HCT116 (cell line): ENCODE data around the gene CHD9NB. TPM values are rescaled to one million over a fixed set of nuclear protein-coding genes. Genes with fewer than 3 reads are reported as not detected.
A peak's percentile ranks its signal among the peaks of the same experiment; 100 is the strongest.

Experiments used
- ATAC-seq: fragments of 200-7000 bp; cut with Tn5 transposase; 2 replicates; pipeline ENCODE4 v1.9.1; 2020; ENCODE audit warnings: mild to moderate bottlenecking, moderate library complexity
- BruUV-seq: library from RNA; stranded (reverse); fragments of 400-500 nt; replicated peaks from 2 replicates; lab custom pipeline; 2021; lab: Mats Ljungman, UMichigan
- CTCF ChIA-PET: fragments of 300-600 bp; sonication (Branson Sonifier 250); formaldehyde crosslinking; loops from one replicate; lab custom pipeline; 2021; ENCODE audit warnings: antibody characterized with exemption; lab: Charles Lee
- POLR2A ChIA-PET: fragments of 300-600, 350-600 bp; sonication (Branson Sonifier 250); formaldehyde crosslinking; loops from one replicate; lab custom pipeline; 2021; ENCODE audit warnings: antibody characterized with exemption; lab: Charles Lee
- RAD21 ChIA-PET, 2 experiments: fragments of 300-600 bp; sonication (Branson Sonifier 250); formaldehyde crosslinking; loops; one replicate each; lab custom pipeline; 2023; ENCODE audit warnings: low total read pairs in 2 of 2; ENCODE audit not compliant: uncharacterized antibody in 2 of 2, unreplicated experiment in 2 of 2, low non-redundant PET in 1 of 2; lab: Charles Lee
- DNase-seq: peaks from one replicate; pipeline ENCODE4 v3.0.0-alpha.2; 2010; ENCODE audit warnings: low read depth, low spot score
- H2AFZ ChIP-seq: fragments of 200-600 bp; shearing (Covaris generic), sonication (generic); 2 replicates; pipeline ENCODE4 v1.6.1; 2017; ENCODE audit warnings: low read depth, mixed run types, mixed read lengths, antibody characterized with exemption, low read length; ENCODE audit not compliant: poor library complexity, severe bottlenecking
- H3K27ac ChIP-seq: 2 replicates; pipeline ENCODE4 v1.5.1; 2012; ENCODE audit warnings: low read depth, low read length
- H3K27me3 ChIP-seq: fragments of 200-600 bp; sonication (generic); 2 replicates; pipeline ENCODE4 v1.6.1; 2016; ENCODE audit warnings: mixed run types, low read length, mixed read lengths; ENCODE audit not compliant: insufficient read depth
- H3K36me3 ChIP-seq, 2 experiments: fragments of 200-500 bp in 1 of 2; fragments of 200-600 bp in 1 of 2; sonication (Bioruptor generic) in 1 of 2; sonication (generic) in 1 of 2; 2 replicates each; pipeline versions ENCODE4 v1.5.1 to v1.6.1; 2014 to 2016; ENCODE audit warnings: low read length in 2 of 2, inconsistent platforms in 1 of 2, mixed read lengths in 1 of 2, mixed run types in 1 of 2; ENCODE audit not compliant: insufficient read depth in 2 of 2, control insufficient read depth in 1 of 2
- H3K4me1 ChIP-seq, 2 experiments: fragments of 200-600 bp in 1 of 2; sonication (generic) in 1 of 2; 2 replicates each; pipeline versions ENCODE4 v1.5.1 to v1.6.1; 2012 to 2017; ENCODE audit warnings: low read length in 2 of 2, inconsistent platforms in 1 of 2, mild to moderate bottlenecking in 1 of 2, mixed read lengths in 1 of 2, mixed run types in 1 of 2, moderate library complexity in 1 of 2; ENCODE audit not compliant: insufficient read depth in 2 of 2, control insufficient read depth in 1 of 2
- H3K4me2 ChIP-seq: fragments of 200-600 bp; sonication (generic); 2 replicates; pipeline ENCODE4 v1.6.1; 2017; ENCODE audit warnings: mixed run types, low read length, mixed read lengths
- H3K4me3 ChIP-seq, 2 experiments: fragments of 200-600 bp in 1 of 2; sonication (generic) in 1 of 2; replicated peaks in 1 of 2; 2 replicates each; pipeline ENCODE4 v1.5.1; 2011 to 2016; ENCODE audit warnings: low read length in 2 of 2, control low read depth in 1 of 2, low read depth in 1 of 2, mild to moderate bottlenecking in 1 of 2, mixed read lengths in 1 of 2, mixed run types in 1 of 2
- H3K79me2 ChIP-seq: fragments of 200-600 bp; sonication (generic); 2 replicates; pipeline ENCODE4 v1.6.1; 2017; ENCODE audit warnings: mild to moderate bottlenecking, mixed run types, low read length, moderate library complexity, mixed read lengths; ENCODE audit not compliant: insufficient read depth
- H3K9ac ChIP-seq: fragments of 200-600 bp; sonication (generic); 2 replicates; pipeline ENCODE4 v1.6.1; 2016; ENCODE audit warnings: low read length, mixed read lengths
- H3K9me2 ChIP-seq: fragments of 200-600 bp; sonication (generic), shearing (Covaris generic); 2 replicates; pipeline ENCODE4 v1.6.1; 2017; ENCODE audit warnings: mixed run types, mild to moderate bottlenecking, moderate library complexity; ENCODE audit not compliant: insufficient read depth
- H3K9me3 ChIP-seq, 2 experiments: fragments of 200-500 bp in 1 of 2; fragments of 200-600 bp in 1 of 2; sonication (Bioruptor generic) in 1 of 2; sonication (generic) in 1 of 2; 2 replicates each; pipeline ENCODE4 v1.6.1; 2014 to 2017; ENCODE audit warnings: low read length in 2 of 2, mixed read lengths in 2 of 2, inconsistent platforms in 1 of 2, low read depth in 1 of 2, mild to moderate bottlenecking in 1 of 2, mixed run types in 1 of 2, moderate library complexity in 1 of 2; ENCODE audit not compliant: control insufficient read depth in 1 of 2, insufficient read depth in 1 of 2
- H4K20me1 ChIP-seq: fragments of 200-600 bp; sonication (generic), shearing (Covaris generic); 2 replicates; pipeline ENCODE4 v1.6.1; 2017; ENCODE audit warnings: mixed run types, mild to moderate bottlenecking, moderate library complexity; ENCODE audit not compliant: insufficient read depth
- CBX3 ChIP-seq: IDR thresholded peaks from 2 replicates; pipeline ENCODE4 v1.6.1; 2012; ENCODE audit warnings: low read depth
- CEBPB ChIP-seq: IDR thresholded peaks from 2 replicates; pipeline ENCODE4 v1.6.1; 2012; ENCODE audit warnings: low read depth
- EGR1 ChIP-seq: IDR thresholded peaks from 2 replicates; pipeline ENCODE4 v1.6.1; 2012; ENCODE audit warnings: low read depth
- ELF1 ChIP-seq: IDR thresholded peaks from 2 replicates; pipeline ENCODE4 v1.6.1; 2012; ENCODE audit warnings: low read depth, borderline replicate concordance
- FOSL1 ChIP-seq: IDR thresholded peaks from 2 replicates; pipeline ENCODE4 v1.6.1; 2012; ENCODE audit warnings: low read depth
- JUND ChIP-seq: IDR thresholded peaks from 2 replicates; pipeline ENCODE4 v1.6.1; 2012
- POLR2A ChIP-seq: IDR thresholded peaks from 2 replicates; pipeline ENCODE4 v1.7.0; 2011; ENCODE audit warnings: borderline replicate concordance; ENCODE audit not compliant: insufficient read depth, insufficient read length; ENCODE audit errors: extremely low read depth
- POLR2AphosphoS5 ChIP-seq: IDR thresholded peaks from 2 replicates; pipeline ENCODE4 v1.6.1; 2011; ENCODE audit warnings: mild to moderate bottlenecking, low read depth, low read length, moderate library complexity
- RAD21 ChIP-seq: IDR thresholded peaks from 2 replicates; pipeline ENCODE4 v1.6.1; 2012; ENCODE audit warnings: low read depth, mild to moderate bottlenecking
- SRF ChIP-seq: IDR thresholded peaks from 2 replicates; pipeline ENCODE4 v1.6.1; 2012; ENCODE audit warnings: low read depth
- TCF7L2 ChIP-seq: IDR thresholded peaks from 2 replicates; pipeline ENCODE4 v1.7.0; 2011; ENCODE audit warnings: borderline replicate concordance, inconsistent platforms; ENCODE audit not compliant: insufficient read depth, insufficient read length; ENCODE audit errors: extremely low read depth
- YY1 ChIP-seq: IDR thresholded peaks from 2 replicates; pipeline ENCODE4 v1.6.1; 2011; ENCODE audit warnings: low read length, low read depth, moderate library complexity, mild to moderate bottlenecking; ENCODE audit not compliant: insufficient replicate concordance; ENCODE audit errors: extremely low read depth
- intact Hi-C: fragments of 100-400 bp; cut with micrococcal nuclease; formaldehyde crosslinking; loops from 2 replicates; pipeline ENCODE4 v1.10.0; 2022
- total RNA-seq: library from RNA; stranded (reverse); gene quantifications from one replicate; pipeline ENCODE4 v1.2.1, GENCODE V29; 2021; ENCODE audit not compliant: unreplicated experiment
- TF ChIP-seq, protein P1 (sequence below): IDR thresholded peaks from 2 replicates; pipeline ENCODE4 v1.6.1; 2012
- TF ChIP-seq, protein P2 (sequence below): IDR thresholded peaks from 2 replicates; pipeline ENCODE4 v1.6.1; 2012; ENCODE audit warnings: low read depth
- TF ChIP-seq, protein P3 (sequence below), 3 experiments: fragments of 200-600 bp in 1 of 3; sonication (generic) in 1 of 3; IDR thresholded peaks in 2 of 3; conservative IDR thresholded peaks in 1 of 3; 2 replicates each; pipeline ENCODE4 v1.5.1; 2012 to 2017; ENCODE audit warnings: low read depth in 2 of 3, low read length in 2 of 3, antibody characterized with exemption in 1 of 3, borderline replicate concordance in 1 of 3, control low read depth in 1 of 3, mild to moderate bottlenecking in 1 of 3, mixed read lengths in 1 of 3, mixed run types in 1 of 3, moderate library complexity in 1 of 3; ENCODE audit not compliant: insufficient read depth in 1 of 3
- TF ChIP-seq, protein P4 (sequence below): IDR thresholded peaks from 2 replicates; pipeline ENCODE4 v1.6.1; 2012

The CHD9NB gene
- total RNA-seq, 1 experiment from 2014 or later, result 1.2 TPM

DNA sequence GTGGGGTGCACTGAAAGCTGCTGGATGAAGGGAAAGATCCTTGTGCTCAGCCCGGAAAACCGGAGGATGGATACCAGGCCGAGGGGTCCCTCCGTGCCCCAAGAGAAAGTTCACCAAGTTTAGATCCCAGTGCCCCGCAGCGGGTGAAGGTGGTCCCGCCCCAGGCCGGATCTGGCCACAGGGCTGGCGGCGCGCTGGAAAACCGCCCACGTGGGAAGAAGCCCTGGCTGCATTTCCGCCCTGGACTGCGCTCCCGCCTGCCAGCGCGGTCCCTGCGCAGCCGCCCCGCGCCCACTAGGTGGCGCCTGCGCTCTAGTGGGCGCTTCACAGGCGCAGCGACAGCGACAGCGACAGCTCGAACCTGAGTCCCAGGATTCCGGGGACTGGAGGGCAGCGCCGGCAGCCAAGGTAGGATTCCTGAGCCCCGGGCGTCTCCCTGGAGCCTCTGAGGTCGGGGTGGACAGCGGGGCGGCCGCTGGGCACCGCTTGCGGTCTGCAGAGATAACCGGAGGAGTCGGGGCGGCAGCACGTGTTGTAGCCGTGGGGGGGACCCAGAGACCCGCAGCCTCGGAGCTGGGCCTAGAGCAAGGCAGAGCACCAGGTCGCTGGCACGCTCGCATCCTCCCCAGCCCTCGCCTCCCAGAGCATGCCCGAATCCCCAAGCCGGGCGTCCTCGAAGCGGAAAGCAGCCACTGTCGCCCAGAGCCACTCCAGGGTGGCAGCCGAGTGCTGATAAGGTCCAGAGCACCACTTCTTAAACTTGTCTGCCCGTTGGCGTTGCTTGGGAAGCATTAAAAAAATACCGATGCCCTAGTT is 2.2 kb upstream of the CHD9NB start, which contains the start of gene CHD9 (continued):
- peak; percentile 48 for TF ChIP-seq YY1
- TF ChIP-seq CBX3, result no peak
- TF ChIP-seq RAD21, result peak; percentile 96
- TF ChIP-seq EGR1, result peak; percentile 76
- TF ChIP-seq, protein P1, sequence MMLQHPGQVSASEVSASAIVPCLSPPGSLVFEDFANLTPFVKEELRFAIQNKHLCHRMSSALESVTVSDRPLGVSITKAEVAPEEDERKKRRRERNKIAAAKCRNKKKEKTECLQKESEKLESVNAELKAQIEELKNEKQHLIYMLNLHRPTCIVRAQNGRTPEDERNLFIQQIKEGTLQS, result no peak

DNA sequence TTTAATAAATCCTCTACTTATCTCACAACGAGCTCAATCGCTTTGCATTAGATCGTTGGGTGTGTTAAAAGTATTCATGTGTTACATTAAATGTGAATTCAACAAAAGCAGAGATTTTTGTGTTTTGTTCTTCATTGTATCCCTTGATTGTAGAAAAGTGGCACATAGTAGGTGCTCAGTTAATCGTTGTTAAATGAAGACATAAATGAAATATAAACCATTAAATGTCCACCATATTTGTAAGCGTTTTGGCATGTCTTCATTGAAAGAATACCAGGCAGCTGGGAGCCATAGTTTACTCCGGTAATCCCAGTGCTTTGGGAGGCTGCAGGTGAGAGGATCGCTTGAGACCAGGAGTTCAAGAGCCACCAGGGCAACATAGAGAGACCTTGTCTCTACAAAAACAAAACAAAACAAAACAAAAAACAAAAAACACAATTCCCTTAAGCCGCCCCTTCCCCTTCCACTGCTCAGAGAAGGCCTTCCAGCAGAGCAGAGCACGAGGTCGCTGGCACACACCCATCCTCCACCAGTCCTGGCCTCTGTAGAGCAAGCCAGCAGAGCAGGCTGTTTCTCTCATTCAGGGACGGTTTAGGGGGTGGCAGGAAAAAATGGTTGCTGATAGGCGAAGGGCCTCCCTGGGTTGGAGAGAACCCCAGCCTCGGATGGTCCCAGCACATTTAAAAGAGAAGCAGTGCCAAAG is 1.4 kb upstream of the CHD9NB start:
- ATAC-seq (peak; percentile 21), DNase-seq (no peak)
- Histone ChIP-seq H3K27me3 (no peaks in the 10 kb centered on the region), H2AFZ (peak overlapping the region; percentile 6), H3K9me3 (no peaks in the 10 kb centered on the region), H3K79me2 (peaks cover 42% of the 10 kb centered on the region), H3K9ac (peak overlapping the region; percentile 83), H3K4me1 (peaks cover 13 to 45% of the 10 kb centered on the region in 2 experiments), H3K4me3 (peak overlapping the region; percentile 79 to 87), H3K27ac (peak overlapping the region; percentile 74), H3K9me2 (no peaks in the 10 kb centered on the region), H4K20me1 (no peaks in the 10 kb centered on the region), H3K36me3 (no peaks in the 10 kb centered on the region; a peak in 1 of 4 replicates), H3K4me2 (peak overlapping the region; percentile 97)
- intact Hi-C loops, result loop anchor here (2.0 to 5.0 kb wide), 5 partner anchors 45 to 448 kb away; partner anchors contain the start of gene AKTIP
- CTCF ChIA-PET, result interaction anchor here (0.7 to 2.9 kb wide), 10 partner anchors 11 to 456 kb away, joined by 3 to 24 read pairs (median 4); no protein-coding TSS in a partner anchor
- BruUV-seq, result TSS peak; percentile 39
- POLR2A ChIA-PET, result interaction anchor here (0.9 kb wide), 1 partner anchor 229 kb away, joined by 3 read pairs; no protein-coding TSS in a partner anchor
- RAD21 ChIA-PET, result interaction anchor here (1.0 to 1.2 kb wide), 3 partner anchors 153 to 229 kb away, joined by 3 to 6 read pairs (median 4); no protein-coding TSS in a partner anchor
- TF ChIP-seq CEBPB (no peak), JUND (no peak), RAD21 (no peak), SRF (no peak), POLR2AphosphoS5 (no peak), TCF7L2 (no peak), FOSL1 (no peak), POLR2A (no peak), ELF1 (no peak)
- TF ChIP-seq, protein P2, sequence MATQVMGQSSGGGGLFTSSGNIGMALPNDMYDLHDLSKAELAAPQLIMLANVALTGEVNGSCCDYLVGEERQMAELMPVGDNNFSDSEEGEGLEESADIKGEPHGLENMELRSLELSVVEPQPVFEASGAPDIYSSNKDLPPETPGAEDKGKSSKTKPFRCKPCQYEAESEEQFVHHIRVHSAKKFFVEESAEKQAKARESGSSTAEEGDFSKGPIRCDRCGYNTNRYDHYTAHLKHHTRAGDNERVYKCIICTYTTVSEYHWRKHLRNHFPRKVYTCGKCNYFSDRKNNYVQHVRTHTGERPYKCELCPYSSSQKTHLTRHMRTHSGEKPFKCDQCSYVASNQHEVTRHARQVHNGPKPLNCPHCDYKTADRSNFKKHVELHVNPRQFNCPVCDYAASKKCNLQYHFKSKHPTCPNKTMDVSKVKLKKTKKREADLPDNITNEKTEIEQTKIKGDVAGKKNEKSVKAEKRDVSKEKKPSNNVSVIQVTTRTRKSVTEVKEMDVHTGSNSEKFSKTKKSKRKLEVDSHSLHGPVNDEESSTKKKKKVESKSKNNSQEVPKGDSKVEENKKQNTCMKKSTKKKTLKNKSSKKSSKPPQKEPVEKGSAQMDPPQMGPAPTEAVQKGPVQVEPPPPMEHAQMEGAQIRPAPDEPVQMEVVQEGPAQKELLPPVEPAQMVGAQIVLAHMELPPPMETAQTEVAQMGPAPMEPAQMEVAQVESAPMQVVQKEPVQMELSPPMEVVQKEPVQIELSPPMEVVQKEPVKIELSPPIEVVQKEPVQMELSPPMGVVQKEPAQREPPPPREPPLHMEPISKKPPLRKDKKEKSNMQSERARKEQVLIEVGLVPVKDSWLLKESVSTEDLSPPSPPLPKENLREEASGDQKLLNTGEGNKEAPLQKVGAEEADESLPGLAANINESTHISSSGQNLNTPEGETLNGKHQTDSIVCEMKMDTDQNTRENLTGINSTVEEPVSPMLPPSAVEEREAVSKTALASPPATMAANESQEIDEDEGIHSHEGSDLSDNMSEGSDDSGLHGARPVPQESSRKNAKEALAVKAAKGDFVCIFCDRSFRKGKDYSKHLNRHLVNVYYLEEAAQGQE, result no peak
- TF ChIP-seq, protein P1, result no peak
- TF ChIP-seq, protein P3, sequence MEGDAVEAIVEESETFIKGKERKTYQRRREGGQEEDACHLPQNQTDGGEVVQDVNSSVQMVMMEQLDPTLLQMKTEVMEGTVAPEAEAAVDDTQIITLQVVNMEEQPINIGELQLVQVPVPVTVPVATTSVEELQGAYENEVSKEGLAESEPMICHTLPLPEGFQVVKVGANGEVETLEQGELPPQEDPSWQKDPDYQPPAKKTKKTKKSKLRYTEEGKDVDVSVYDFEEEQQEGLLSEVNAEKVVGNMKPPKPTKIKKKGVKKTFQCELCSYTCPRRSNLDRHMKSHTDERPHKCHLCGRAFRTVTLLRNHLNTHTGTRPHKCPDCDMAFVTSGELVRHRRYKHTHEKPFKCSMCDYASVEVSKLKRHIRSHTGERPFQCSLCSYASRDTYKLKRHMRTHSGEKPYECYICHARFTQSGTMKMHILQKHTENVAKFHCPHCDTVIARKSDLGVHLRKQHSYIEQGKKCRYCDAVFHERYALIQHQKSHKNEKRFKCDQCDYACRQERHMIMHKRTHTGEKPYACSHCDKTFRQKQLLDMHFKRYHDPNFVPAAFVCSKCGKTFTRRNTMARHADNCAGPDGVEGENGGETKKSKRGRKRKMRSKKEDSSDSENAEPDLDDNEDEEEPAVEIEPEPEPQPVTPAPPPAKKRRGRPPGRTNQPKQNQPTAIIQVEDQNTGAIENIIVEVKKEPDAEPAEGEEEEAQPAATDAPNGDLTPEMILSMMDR (IDR thresholded peaks at IDR 0.05 in 2 of 3, conservative IDR thresholded peaks at IDR 0.05 in 1 of 3; ENCODE audit: borderline replicate concordance in 1 of 3, insufficient read depth in 1 of 3, low read depth in 2 of 3, low read length in 2 of 3), result no peak
- TF ChIP-seq, protein P4, sequence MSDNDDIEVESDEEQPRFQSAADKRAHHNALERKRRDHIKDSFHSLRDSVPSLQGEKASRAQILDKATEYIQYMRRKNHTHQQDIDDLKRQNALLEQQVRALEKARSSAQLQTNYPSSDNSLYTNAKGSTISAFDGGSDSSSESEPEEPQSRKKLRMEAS, result no peak
